ENCODE results near the gene ARID5B. TPM values are rescaled to one million over a fixed set of nuclear protein-coding genes. Genes with fewer than 3 reads are reported as not detected.

ARID5B gene
- total and polyA plus RNA-seq, 2 of the 4 experiments (the other 2 are of a cell fraction), result 41.0 to 125 TPM

GRCh38 chr10:61963669-61964058, 62.2 kb downstream of the ARID5B start:
- no CpG with 5 or more reads among the region's 2 CpGs for WGBS, 2 experiments (ENCODE audit: extremely low coverage in 2 of 2, insufficient read length in 1 of 2)
- Histone ChIP-seq H2AFZ (replicated peaks; ENCODE audit: low read length, poor library complexity) (no peak overlapping the region), H3K79me1 (ENCODE audit: low read depth in 1 of 2, low read length in 2 of 2) (peaks cover 43 to 62% of the 10 kb centered on the region in 2 experiments), H3K4ac (ENCODE audit: low read depth, low read length) (peak overlapping the region; percentile 79), H2AK9ac (replicated peaks; ENCODE audit: low read depth, low read length, poor library complexity) (no peak overlapping the region), H3K27me3 (ENCODE audit: control insufficient read depth, insufficient read depth, low read length) (no peaks in the 10 kb centered on the region), H4K20me1 (ENCODE audit: insufficient read depth, low read length) (peaks cover 3% of the 10 kb centered on the region; the same call in 1 of the 2 replicates), H3K36me3 (ENCODE audit: control insufficient read depth, insufficient read depth, low read length) (peaks cover 16% of the 10 kb centered on the region), H2BK120ac (ENCODE audit: low read depth, low read length) (peak overlapping the region; percentile 84), H3K9me3 (ENCODE audit: control insufficient read depth, insufficient read depth, low read length) (no peaks in the 10 kb centered on the region), H4K8ac (ENCODE audit: low read depth in 2 of 2, low read length in 2 of 2) (peak overlapping the region; percentile 43 to 49; a peak in 2 of 4 replicates), H2BK15ac (ENCODE audit: low read depth, low read length) (peak overlapping the region; percentile 76; the same call in 1 of the 3 replicates), H4K5ac (ENCODE audit: low read depth, low read length) (peak overlapping the region; percentile 92), H3K4me1 (ENCODE audit: control insufficient read depth, insufficient read depth, low read length) (peaks cover 16% of the 10 kb centered on the region), H3K27ac (ENCODE audit: insufficient read depth, low read length) (peak overlapping the region; percentile 77; the same call in 1 of the 2 replicates), H2BK20ac (ENCODE audit: low read depth, low read length) (peak overlapping the region; percentile 22), H3K18ac (ENCODE audit: low read depth, low read length) (peak overlapping the region; percentile 75; the same call in 1 of the 2 replicates), H3K4me2 (ENCODE audit: low read depth, low read length) (peak overlapping the region; percentile 86), H3K9ac (ENCODE audit: low read depth, low read length) (0 out of 2 replicates have a peak overlapping the region, but pooled peaks have one; percentile 20), H4K91ac (ENCODE audit: insufficient read depth, low read depth, low read length) (peak overlapping the region; percentile 6; the same call in 1 of the 2 replicates), H3K14ac (replicated peaks; ENCODE audit: low read depth, low read length) (peak overlapping the region; percentile 87), H3K23ac (ENCODE audit: low read depth, low read length) (peak overlapping the region; percentile 63), H3K4me3 (ENCODE audit: insufficient read depth, low read depth, low read length) (no peak overlapping the region), H2BK5ac (ENCODE audit: low read depth, low read length, poor library complexity, severe bottlenecking) (peak overlapping the region; percentile 72), H2AK5ac (ENCODE audit: low read depth, low read length) (peak overlapping the region; percentile 86; the same call in 1 of the 2 replicates), H3K56ac (ENCODE audit: extremely low read depth, insufficient read depth, low read length) (peak overlapping the region; percentile 38; the same call in 1 of the 2 replicates), H3K9me1 (ENCODE audit: insufficient read depth, low read length) (peaks cover 10% of the 10 kb centered on the region)
- no peak for TF ChIP-seq MXI1 (IDR thresholded peaks at IDR 0.05; ENCODE audit: borderline replicate concordance, low read depth, low read length)
- no peak for TF ChIP-seq POLR2A (IDR thresholded peaks at IDR 0.05; ENCODE audit: low read depth, low read length)
- no peak for TF ChIP-seq NFE2L2 (IDR thresholded peaks at IDR 0.05; ENCODE audit: low read depth, low read length)
- no peak for TF ChIP-seq MAZ (IDR thresholded peaks at IDR 0.05; ENCODE audit: borderline replicate concordance, low read depth, low read length)
- TF ChIP-seq CTCF (conservative IDR thresholded peaks at IDR 0.05; ENCODE audit: low read depth, low read length), result no peak
- no peak for TF ChIP-seq ELK1 (IDR thresholded peaks at IDR 0.05; ENCODE audit: borderline replicate concordance, low read depth, low read length)
- TF ChIP-seq MAFK (IDR thresholded peaks at IDR 0.05; ENCODE audit: low read depth, low read length), result no peak
- no peak for TF ChIP-seq RAD21 (IDR thresholded peaks at IDR 0.05; ENCODE audit: low read length)
- TF ChIP-seq RFX5 (IDR thresholded peaks at IDR 0.05; ENCODE audit: low read depth, low read length), result no peak
- TF ChIP-seq SMC3 (IDR thresholded peaks at IDR 0.05; ENCODE audit: low read depth, low read length), result no peak
- no peak for TF ChIP-seq CHD1 (IDR thresholded peaks at IDR 0.05; ENCODE audit: low read depth, low read length)
- no peak for TF ChIP-seq CEBPB (IDR thresholded peaks at IDR 0.05; ENCODE audit: low read depth, low read length)
- TF ChIP-seq USF2 (IDR thresholded peaks at IDR 0.05; ENCODE audit: low read depth, low read length), result no peak
- no peak for TF ChIP-seq RCOR1 (IDR thresholded peaks at IDR 0.05; ENCODE audit: insufficient replicate concordance, low read length)
- no peak for TF ChIP-seq FOS (IDR thresholded peaks at IDR 0.05; ENCODE audit: low read depth, low read length)
- TF ChIP-seq BHLHE40 (IDR thresholded peaks at IDR 0.05; ENCODE audit: low read depth, low read length), result no peak
- ChIA-PET POLR2A (ENCODE audit: unreplicated experiment) (no interaction called here), CTCF (interaction anchor here (1.5 kb wide), 1 partner anchor 281 kb away, joined by 3 read pairs; no protein-coding TSS in a partner anchor)
- intact Hi-C loops (cut with micrococcal nuclease) (loop anchor here (2.0 kb wide), 1 partner anchor 19 kb away; no protein-coding TSS in a partner anchor), in situ Hi-C loops (cut with MboI; ENCODE audit: low sequenced_read_pairs) (no loop called here), dilution Hi-C loops (cut with HindIII; ENCODE audit: low sequenced_read_pairs, unreplicated experiment) (no loop called here)
- DNase-seq, result no peak
- ATAC-seq (ENCODE audit: low read depth), result no peak
- no TSS peak for BruUV-seq (replicated peaks)
